Epithelial cell of esophagus (primary cell): Measurements from ENCODE around the gene SEMA3E.

ENCODE experiments used
- DNase-seq: peaks from one replicate; pipeline ENCODE4 v3.0.0; 2010; ENCODE audit warnings: low read depth
- H3K4me3 ChIP-seq: 2 replicates; pipeline ENCODE4 v1.5.1; 2011; ENCODE audit warnings: mild to moderate bottlenecking, low read length, control low read depth
- CTCF ChIP-seq: IDR thresholded peaks from 2 replicates; pipeline ENCODE4 v1.5.1; 2011; ENCODE audit warnings: low read depth, mild to moderate bottlenecking, low read length, control low read depth, inconsistent platforms; ENCODE audit not compliant: insufficient read depth; ENCODE audit errors: missing control alignments

The SEMA3E gene

GRCh38 chr7:83524277-83525075 is 124.5 kb downstream of the SEMA3E start:
- no peak for TF ChIP-seq CTCF
- no peak overlapping the region for H3K4me3 ChIP-seq
- peak; percentile 38 for DNase-seq

- DNase-seq = no peak
- TF ChIP-seq CTCF = no peak
- H3K4me3 ChIP-seq = no peak overlapping the region
Observed at GRCh38 chr7:83520726-83521125, 128.2 kb downstream of the SEMA3E start.

GRCh38 chr7:83519240-83519639 is 129.7 kb downstream of the SEMA3E start:
- DNase-seq = no peak
- TF ChIP-seq CTCF = no peak
- H3K4me3 ChIP-seq = no peak overlapping the region

- TF ChIP-seq CTCF = no peak
- no peak for DNase-seq
- no peak overlapping the region for H3K4me3 ChIP-seq
Observed at GRCh38 chr7:83517035-83517700, 131.8 kb downstream of the SEMA3E start.

GRCh38 chr7:83514977-83515376 is 134.0 kb downstream of the SEMA3E start:
- no peak overlapping the region for H3K4me3 ChIP-seq
- no peak for DNase-seq
- no peak for TF ChIP-seq CTCF

GRCh38 chr7:83509255-83510021 is 139.5 kb downstream of the SEMA3E start:
- no peak for TF ChIP-seq CTCF
- no peak for DNase-seq
- no peak overlapping the region for H3K4me3 ChIP-seq
